PC-3 (cell line): ENCODE results near the gene TRAK1. TPM values are rescaled to one million over a fixed set of nuclear protein-coding genes. Genes with fewer than 3 reads are reported as not detected.

ENCODE experiments used
- ATAC-seq: fragments of 200-7000 bp; cut with Tn5 transposase; 2 replicates; pipeline ENCODE4 v1.9.1; 2020; ENCODE audit warnings: mild to moderate bottlenecking, moderate library complexity
- BruUV-seq: library from RNA; stranded (reverse); fragments of 400-500 nt; replicated peaks from 2 replicates; lab custom pipeline; 2021; lab: Mats Ljungman, UMichigan
- CTCF ChIA-PET: fragments of 300-600 bp; sonication (Branson Sonifier 250); formaldehyde crosslinking; loops from one replicate; lab custom pipeline; 2022; ENCODE audit warnings: antibody characterized with exemption; lab: Charles Lee
- POLR2A ChIA-PET: fragments of 300-600 bp; sonication (Branson Sonifier 250); formaldehyde crosslinking; loops from one replicate; lab custom pipeline; 2022; ENCODE audit warnings: antibody characterized with exemption; ENCODE audit not compliant: unreplicated experiment; lab: Charles Lee
- DNase-seq: peaks from one replicate; pipeline ENCODE4 v3.0.0-alpha.2; 2015
- H2AFZ ChIP-seq: fragments of 300-600 bp; sonication (generic); 2 replicates; pipeline ENCODE4 v1.6.0; 2016; ENCODE audit warnings: antibody characterized with exemption, low read length
- H3F3A ChIP-seq: fragments of 300-600 bp; sonication (generic); one replicate; pipeline ENCODE4 v1.6.0; 2017; ENCODE audit warnings: antibody characterized with exemption, low read length, control low read depth, mild to moderate bottlenecking; ENCODE audit not compliant: unreplicated experiment
- H3K27ac ChIP-seq: fragments of 300-600 bp; sonication (generic); 2 replicates; pipeline ENCODE4 v1.5.1; 2016; ENCODE audit warnings: mild to moderate bottlenecking, low read length
- H3K27me3 ChIP-seq: fragments of 300-600 bp; sonication (generic); 2 replicates; pipeline ENCODE4 v1.6.1; 2016; ENCODE audit warnings: low read length, mixed read lengths
- H3K36me3 ChIP-seq: fragments of 300-600 bp; sonication (generic); 2 replicates; pipeline ENCODE4 v1.6.1; 2016; ENCODE audit warnings: low read depth, mixed run types, low read length, mixed read lengths
- H3K4me1 ChIP-seq: fragments of 300-600 bp; sonication (generic); 2 replicates; pipeline ENCODE4 v1.5.1; 2016; ENCODE audit warnings: low read length; ENCODE audit not compliant: insufficient read depth
- H3K4me2 ChIP-seq: fragments of 300-600 bp; sonication (generic); 2 replicates; pipeline ENCODE4 v1.6.0; 2016; ENCODE audit warnings: low read length
- H3K4me3 ChIP-seq: fragments of 300-600 bp; sonication (generic); 2 replicates; pipeline ENCODE4 v1.5.1; 2016; ENCODE audit warnings: mild to moderate bottlenecking, low read length, mixed read lengths
- H3K79me2 ChIP-seq: fragments of 300-600 bp; sonication (generic); 2 replicates; pipeline ENCODE4 v1.6.1; 2017; ENCODE audit warnings: low read length, mixed read lengths
- H3K9ac ChIP-seq: fragments of 300-600 bp; sonication (generic); 2 replicates; pipeline ENCODE4 v1.6.0; 2016; ENCODE audit warnings: mild to moderate bottlenecking, low read length
- H3K9me2 ChIP-seq: fragments of 300-600 bp; sonication (generic); replicated peaks from 2 replicates; pipeline ENCODE4 v1.6.1; 2016; ENCODE audit warnings: mixed run types, low read length, mixed read lengths
- H3K9me3 ChIP-seq: fragments of 300-600 bp; sonication (generic); 2 replicates; pipeline ENCODE4 v1.6.1; 2016; ENCODE audit warnings: low read length, mixed read lengths
- H4K20me1 ChIP-seq: fragments of 300-600 bp; sonication (generic); 2 replicates; pipeline ENCODE4 v1.6.1; 2016; ENCODE audit warnings: low read length, mixed read lengths
- CTCF ChIP-seq: fragments of 300-600 bp; sonication (generic); conservative IDR thresholded peaks from 2 replicates; pipeline ENCODE4 v1.5.1; 2017; ENCODE audit warnings: antibody characterized with exemption, low read depth, mild to moderate bottlenecking, low read length
- EZH2 ChIP-seq: fragments of 300-600 bp; sonication (generic); IDR thresholded peaks from one replicate; pipeline ENCODE4 v1.6.1; 2017; ENCODE audit warnings: antibody characterized with exemption, mild to moderate bottlenecking, low read length; ENCODE audit not compliant: unreplicated experiment
- EZH2phosphoT487 ChIP-seq: fragments of 300-600 bp; sonication (generic); IDR thresholded peaks from 2 replicates; pipeline ENCODE4 v1.6.1; 2018; ENCODE audit warnings: mild to moderate bottlenecking, antibody characterized with exemption, low read length, borderline replicate concordance
- intact Hi-C: fragments of 100-400 bp; cut with micrococcal nuclease; formaldehyde crosslinking; loops from 2 replicates; pipeline ENCODE4 v1.9.0; 2023
- total RNA-seq: library from RNA; depleted of rRNA; stranded (reverse); fragments of >200 nt; gene quantifications from 2 replicates; pipeline ENCODE4 v1.2.3, GENCODE V29; 2014

Gene TRAK1
- total RNA-seq, 1 experiment from 2014 or later, result 23.4 TPM

DNA sequence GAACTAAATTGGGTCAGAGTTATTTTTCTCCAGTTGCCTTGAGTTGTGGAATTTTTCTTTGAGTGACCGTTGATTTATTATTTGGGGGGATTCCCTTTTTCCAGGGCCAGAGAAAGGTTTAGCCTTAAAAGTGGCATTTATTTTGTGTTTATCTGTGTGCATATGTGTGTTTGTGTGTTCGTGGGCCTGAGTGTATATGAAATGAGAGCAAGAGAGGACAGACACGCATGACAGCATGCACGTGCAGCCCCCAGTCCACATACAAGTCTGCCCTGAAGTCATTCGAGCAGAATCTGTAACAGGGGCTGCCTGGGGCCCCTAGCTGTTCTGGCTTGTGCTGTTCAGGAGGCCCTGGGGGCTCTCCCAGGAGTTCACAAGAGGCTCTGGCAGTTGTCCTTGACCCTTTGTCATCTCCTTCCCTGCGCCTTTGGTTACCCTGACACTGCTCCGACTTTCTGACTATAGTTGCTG, 18.3 kb upstream of the TRAK1 start:
- no peaks in the 10 kb centered on the region for H3K27me3 ChIP-seq
- no peaks in the 10 kb centered on the region for H3K9me2 ChIP-seq
- no peak for DNase-seq
- BruUV-seq, result no TSS peak
- H2AFZ ChIP-seq, result no peak overlapping the region
- TF ChIP-seq EZH2, result no peak
- TF ChIP-seq EZH2phosphoT487, result no peak
- no peak for TF ChIP-seq CTCF
- ChIA-PET POLR2A (interaction anchor here (0.6 kb wide), 1 partner anchor 175 kb away, joined by 4 read pairs; no protein-coding TSS in a partner anchor), CTCF (interaction anchor here (0.5 to 1.1 kb wide), 5 partner anchors 12 to 118 kb away, joined by 3 to 5 read pairs (median 5); no protein-coding TSS in a partner anchor)
- H3K9me3 ChIP-seq, result no peaks in the 10 kb centered on the region
- H3K4me1 ChIP-seq, result peaks cover 29% of the 10 kb centered on the region
- peak overlapping the region; percentile 21 for H3K9ac ChIP-seq
- H3K36me3 ChIP-seq, result peaks cover 5% of the 10 kb centered on the region; the same call in 1 of the 2 replicates
- H3K4me3 ChIP-seq, result peak overlapping the region; percentile 46
- intact Hi-C loops, result loop anchor here (1.0 kb wide), 4 partner anchors 7 to 111 kb away; partner anchors contain the start of gene ULK4
- H3K79me2 ChIP-seq, result peaks cover 64% of the 10 kb centered on the region
- H3K27ac ChIP-seq, result peak overlapping the region; percentile 74
- H4K20me1 ChIP-seq, result 0 out of 2 replicates have a peak, but pooled peaks cover 7% of the 10 kb centered on the region
- no peak for ATAC-seq
- H3F3A ChIP-seq, result peaks cover 3% of the 10 kb centered on the region
- H3K4me2 ChIP-seq, result peak overlapping the region; percentile 79

GRCh38 chr3:42077785-42078184, 13.4 kb upstream of the TRAK1 start:
- H3K4me3 ChIP-seq, result no peak overlapping the region
- BruUV-seq, result no TSS peak
- H3F3A ChIP-seq, result peaks cover 8% of the 10 kb centered on the region
- no peak overlapping the region for H3K4me2 ChIP-seq
- intact Hi-C loops, result no loop called here
- DNase-seq, result no peak
- no peak overlapping the region for H3K27ac ChIP-seq
- H3K9me3 ChIP-seq, result no peaks in the 10 kb centered on the region
- ATAC-seq, result no peak
- H4K20me1 ChIP-seq, result 0 out of 2 replicates have a peak, but pooled peaks cover 7% of the 10 kb centered on the region
- no peak overlapping the region for H3K9ac ChIP-seq
- ChIA-PET POLR2A (no interaction called here), CTCF (no interaction called here)
- H3K9me2 ChIP-seq, result no peaks in the 10 kb centered on the region
- peaks cover 72% of the 10 kb centered on the region for H3K79me2 ChIP-seq
- H3K27me3 ChIP-seq, result no peaks in the 10 kb centered on the region
- no peak overlapping the region for H2AFZ ChIP-seq
- no peak for TF ChIP-seq EZH2
- no peak for TF ChIP-seq CTCF
- no peak for TF ChIP-seq EZH2phosphoT487
- peaks cover 5% of the 10 kb centered on the region; the same call in 1 of the 2 replicates for H3K36me3 ChIP-seq
- H3K4me1 ChIP-seq, result peaks cover 39% of the 10 kb centered on the region

GRCh38 chr3:42078677-42079076, 12.5 kb upstream of the TRAK1 start:
- Histone ChIP-seq H3K27me3 (no peaks in the 10 kb centered on the region), H2AFZ (no peak overlapping the region), H3F3A (peaks cover 8% of the 10 kb centered on the region), H3K9me3 (no peaks in the 10 kb centered on the region), H3K4me1 (peaks cover 35% of the 10 kb centered on the region), H3K79me2 (peaks cover 71% of the 10 kb centered on the region), H3K9ac (no peak overlapping the region), H3K9me2 (no peaks in the 10 kb centered on the region), H4K20me1 (no peaks in the 10 kb centered on the region), H3K4me3 (no peak overlapping the region), H3K36me3 (peaks cover 5% of the 10 kb centered on the region; the same call in 1 of the 2 replicates), H3K4me2 (0 out of 2 replicates have a peak overlapping the region, but pooled peaks have one; percentile 69), H3K27ac (no peak overlapping the region)
- no peak for ATAC-seq
- TF ChIP-seq CTCF, result no peak
- no peak for TF ChIP-seq EZH2
- TF ChIP-seq EZH2phosphoT487, result no peak
- ChIA-PET POLR2A (no interaction called here), CTCF (no interaction called here)
- intact Hi-C loops, result no loop called here
- BruUV-seq, result no TSS peak
- DNase-seq, result no peak
